ENCODE data around the gene PRKAB1.
A peak's percentile ranks its signal among the peaks of the same experiment; 100 is the strongest.
"Not testable (repeated sequence)": the region's sequence is repeated elsewhere in the genome, so short reads cannot be mapped to it uniquely, and the experiment has no call there.

PRKAB1 gene

GRCh38 chr12:119700078-119700477 lies 32.1 kb downstream of the PRKAB1 start:
- Histone ChIP-seq H3K4me3 (ENCODE audit: low read length) (no peak overlapping the region), H3K9ac (ENCODE audit: low read depth, low read length) (no peak overlapping the region), H3K27me3 (ENCODE audit: control insufficient read depth, insufficient read depth, low read length) (no peaks in the 10 kb centered on the region), H3K4me2 (ENCODE audit: low read length) (no peak overlapping the region), H3K9me3 (replicated peaks; ENCODE audit: low read length) (no peaks in the 10 kb centered on the region), H3K36me3 (ENCODE audit: insufficient read depth, low read length) (peaks cover 19% of the 10 kb centered on the region), H3K4me1 (ENCODE audit: control insufficient read depth, insufficient read depth, low read length) (peaks cover 10% of the 10 kb centered on the region)

- Histone ChIP-seq H3K4me3 (ENCODE audit: low read length) (no peak overlapping the region), H3K4me1 (ENCODE audit: control insufficient read depth, insufficient read depth, low read length) (peaks cover 10% of the 10 kb centered on the region), H3K9ac (ENCODE audit: low read depth, low read length) (peak overlapping the region; percentile 42), H3K27me3 (ENCODE audit: control insufficient read depth, insufficient read depth, low read length) (no peaks in the 10 kb centered on the region), H3K36me3 (ENCODE audit: insufficient read depth, low read length) (peaks cover 11% of the 10 kb centered on the region), H3K9me3 (replicated peaks; ENCODE audit: low read length) (no peaks in the 10 kb centered on the region), H3K4me2 (ENCODE audit: low read length) (peak overlapping the region; percentile 29)
Observed at GRCh38 chr12:119704065-119704747, 36.3 kb downstream of the PRKAB1 start.

GRCh38 chr12:119705182-119705581 lies 37.2 kb downstream of the PRKAB1 start:
- no peaks in the 10 kb centered on the region for H3K27me3 ChIP-seq (ENCODE audit: control insufficient read depth, insufficient read depth, low read length)
- H3K9ac ChIP-seq (ENCODE audit: low read depth, low read length): no peak overlapping the region
- no peak overlapping the region for H3K4me2 ChIP-seq (ENCODE audit: low read length)
- H3K9me3 ChIP-seq (replicated peaks; ENCODE audit: low read length): no peaks in the 10 kb centered on the region
- H3K36me3 ChIP-seq (ENCODE audit: insufficient read depth, low read length): peaks cover 10% of the 10 kb centered on the region
- H3K4me3 ChIP-seq (ENCODE audit: low read length): no peak overlapping the region
- peaks cover 10% of the 10 kb centered on the region for H3K4me1 ChIP-seq (ENCODE audit: control insufficient read depth, insufficient read depth, low read length)

- not testable (repeated sequence) for H3K4me3 ChIP-seq (ENCODE audit: low read length); H3K27me3 ChIP-seq (ENCODE audit: control insufficient read depth, insufficient read depth, low read length); H3K4me1 ChIP-seq (ENCODE audit: control insufficient read depth, insufficient read depth, low read length); H3K9me3 ChIP-seq (replicated peaks; ENCODE audit: low read length); H3K9ac ChIP-seq (ENCODE audit: low read depth, low read length); H3K4me2 ChIP-seq (ENCODE audit: low read length)
- peaks cover 12% of the 10 kb centered on the region for H3K36me3 ChIP-seq (ENCODE audit: insufficient read depth, low read length)
Observed at GRCh38 chr12:119706427-119706826, 38.5 kb downstream of the PRKAB1 start.

- H3K36me3 ChIP-seq (ENCODE audit: insufficient read depth, low read length): peaks cover 37% of the 10 kb centered on the region
- no peak overlapping the region for H3K4me2 ChIP-seq (ENCODE audit: low read length)
- no peak overlapping the region for H3K9ac ChIP-seq (ENCODE audit: low read depth, low read length)
- no peaks in the 10 kb centered on the region for H3K9me3 ChIP-seq (replicated peaks; ENCODE audit: low read length)
- peaks cover under 1% of the 10 kb centered on the region for H3K4me1 ChIP-seq (ENCODE audit: control insufficient read depth, insufficient read depth, low read length)
- H3K4me3 ChIP-seq (ENCODE audit: low read length): no peak overlapping the region
- H3K27me3 ChIP-seq (ENCODE audit: control insufficient read depth, insufficient read depth, low read length): no peaks in the 10 kb centered on the region
Observed at GRCh38 chr12:119710374-119710964, 42.5 kb downstream of the PRKAB1 start.

- Histone ChIP-seq H3K4me2 (ENCODE audit: low read length) (no peak overlapping the region), H3K36me3 (ENCODE audit: insufficient read depth, low read length) (peaks cover 37% of the 10 kb centered on the region), H3K9ac (ENCODE audit: low read depth, low read length) (no peak overlapping the region), H3K4me1 (ENCODE audit: control insufficient read depth, insufficient read depth, low read length) (peaks cover 7% of the 10 kb centered on the region), H3K9me3 (replicated peaks; ENCODE audit: low read length) (no peaks in the 10 kb centered on the region), H3K27me3 (ENCODE audit: control insufficient read depth, insufficient read depth, low read length) (no peaks in the 10 kb centered on the region), H3K4me3 (ENCODE audit: low read length) (no peak overlapping the region)
Observed at GRCh38 chr12:119710965-119711551, 43.1 kb downstream of the PRKAB1 start.

GRCh38 chr12:119711693-119712092 lies 43.8 kb downstream of the PRKAB1 start:
- H3K4me1 ChIP-seq (ENCODE audit: control insufficient read depth, insufficient read depth, low read length): peaks cover 13% of the 10 kb centered on the region
- H3K36me3 ChIP-seq (ENCODE audit: insufficient read depth, low read length): peaks cover 37% of the 10 kb centered on the region
- H3K9ac ChIP-seq (ENCODE audit: low read depth, low read length): no peak overlapping the region
- no peak overlapping the region for H3K4me3 ChIP-seq (ENCODE audit: low read length)
- no peak overlapping the region for H3K4me2 ChIP-seq (ENCODE audit: low read length)
- no peaks in the 10 kb centered on the region for H3K9me3 ChIP-seq (replicated peaks; ENCODE audit: low read length)
- H3K27me3 ChIP-seq (ENCODE audit: control insufficient read depth, insufficient read depth, low read length): no peaks in the 10 kb centered on the region

- Histone ChIP-seq H3K4me2 (ENCODE audit: low read length) (no peak overlapping the region), H3K9me3 (replicated peaks; ENCODE audit: low read length) (no peaks in the 10 kb centered on the region), H3K27me3 (ENCODE audit: control insufficient read depth, insufficient read depth, low read length) (no peaks in the 10 kb centered on the region), H3K36me3 (ENCODE audit: insufficient read depth, low read length) (peaks cover 35% of the 10 kb centered on the region), H3K4me1 (ENCODE audit: control insufficient read depth, insufficient read depth, low read length) (peaks cover 15% of the 10 kb centered on the region), H3K9ac (ENCODE audit: low read depth, low read length) (no peak overlapping the region), H3K4me3 (ENCODE audit: low read length) (no peak overlapping the region)
Observed at GRCh38 chr12:119712721-119713120, 44.8 kb downstream of the PRKAB1 start.

GRCh38 chr12:119713551-119714031 lies 45.7 kb downstream of the PRKAB1 start:
- H3K4me3 ChIP-seq (ENCODE audit: low read length): no peak overlapping the region
- H3K4me2 ChIP-seq (ENCODE audit: low read length): no peak overlapping the region
- no peak overlapping the region for H3K9ac ChIP-seq (ENCODE audit: low read depth, low read length)
- H3K27me3 ChIP-seq (ENCODE audit: control insufficient read depth, insufficient read depth, low read length): no peaks in the 10 kb centered on the region
- peaks cover 15% of the 10 kb centered on the region for H3K4me1 ChIP-seq (ENCODE audit: control insufficient read depth, insufficient read depth, low read length)
- H3K9me3 ChIP-seq (replicated peaks; ENCODE audit: low read length): no peaks in the 10 kb centered on the region
- H3K36me3 ChIP-seq (ENCODE audit: insufficient read depth, low read length): peaks cover 41% of the 10 kb centered on the region

GRCh38 chr12:119714614-119715267 lies 46.8 kb downstream of the PRKAB1 start:
- no peaks in the 10 kb centered on the region for H3K27me3 ChIP-seq (ENCODE audit: control insufficient read depth, insufficient read depth, low read length)
- H3K36me3 ChIP-seq (ENCODE audit: insufficient read depth, low read length): peaks cover 41% of the 10 kb centered on the region
- H3K4me1 ChIP-seq (ENCODE audit: control insufficient read depth, insufficient read depth, low read length): peaks cover 15% of the 10 kb centered on the region
- H3K4me2 ChIP-seq (ENCODE audit: low read length): no peak overlapping the region
- no peak overlapping the region for H3K9ac ChIP-seq (ENCODE audit: low read depth, low read length)
- H3K9me3 ChIP-seq (replicated peaks; ENCODE audit: low read length): no peaks in the 10 kb centered on the region
- no peak overlapping the region for H3K4me3 ChIP-seq (ENCODE audit: low read length)

- Histone ChIP-seq H3K9me3 (replicated peaks; ENCODE audit: low read length) (no peaks in the 10 kb centered on the region), H3K27me3 (ENCODE audit: control insufficient read depth, insufficient read depth, low read length) (no peaks in the 10 kb centered on the region), H3K4me2 (ENCODE audit: low read length) (no peak overlapping the region), H3K4me3 (ENCODE audit: low read length) (no peak overlapping the region), H3K36me3 (ENCODE audit: insufficient read depth, low read length) (peaks cover 39% of the 10 kb centered on the region), H3K4me1 (ENCODE audit: control insufficient read depth, insufficient read depth, low read length) (peaks cover 15% of the 10 kb centered on the region), H3K9ac (ENCODE audit: low read depth, low read length) (no peak overlapping the region)
Observed at GRCh38 chr12:119715268-119715620, 47.3 kb downstream of the PRKAB1 start.

Data from skeletal muscle satellite cell (primary cell).